Activated CD8-positive, alpha-beta T cell treated with anti-CD3 and anti-CD28 coated beads for 36 hours (primary cell): ENCODE data around the gene SND1. TPM values are rescaled to one million over a fixed set of nuclear protein-coding genes. Genes with fewer than 3 reads are reported as not detected.

Experiments
- ATAC-seq: fragments of 200-7000 bp; cut with Tn5 transposase; one replicate; pipeline ENCODE4 v1.10.0; 2021; ENCODE audit warnings: mild to moderate bottlenecking, moderate library complexity
- CTCF ChIA-PET: fragments of 350-600 bp; sonication (Branson Sonifier 250); formaldehyde crosslinking; loops from one replicate; lab custom pipeline; 2021; ENCODE audit warnings: antibody characterized with exemption; lab: Charles Lee
- POLR2A ChIA-PET: fragments of 350-600 bp; sonication (Branson Sonifier 250); formaldehyde crosslinking; loops from one replicate; lab custom pipeline; 2021; ENCODE audit warnings: antibody characterized with exemption; lab: Charles Lee
- DNase-seq: peaks from one replicate; pipeline ENCODE4 v3.0.0-alpha.2; 2020
- H3K27ac Mint-ChIP-seq: one replicate; pipeline ENCODE4 v1.8.0; 2021; ENCODE audit warnings: mild to moderate bottlenecking, mixed read lengths
- H3K27me3 Mint-ChIP-seq: one replicate; pipeline ENCODE4 v1.8.0; 2021; ENCODE audit warnings: mixed read lengths
- H3K36me3 Mint-ChIP-seq: one replicate; pipeline ENCODE4 v1.8.0; 2021; ENCODE audit warnings: low read depth, mixed read lengths
- H3K4me1 Mint-ChIP-seq: one replicate; pipeline ENCODE4 v1.8.0; 2021; ENCODE audit warnings: low read depth, mixed read lengths
- H3K4me3 Mint-ChIP-seq: one replicate; pipeline ENCODE4 v1.8.0; 2021; ENCODE audit warnings: mild to moderate bottlenecking, moderate library complexity, mixed read lengths
- H3K9me3 Mint-ChIP-seq: one replicate; pipeline ENCODE4 v1.8.0; 2021; ENCODE audit warnings: mixed read lengths
- intact Hi-C: fragments of 100-400 bp; cut with micrococcal nuclease; formaldehyde crosslinking; loops from one replicate; pipeline ENCODE4 v1.10.0; 2022
- total RNA-seq, 2 experiments: library from RNA; stranded (reverse); gene quantifications; one replicate each; pipeline ENCODE4 v1.2.3, GENCODE V29; 2021
- TF ChIP-seq, protein P1 (sequence below): fragments of 200-600 bp; IDR thresholded peaks from one replicate; pipeline ENCODE4 v1.8.0; 2022; ENCODE audit warnings: antibody characterized with exemption, mild to moderate bottlenecking

Gene SND1
- total RNA-seq, 2 experiments from 2014 or later: 206 to 208 TPM

DNA sequence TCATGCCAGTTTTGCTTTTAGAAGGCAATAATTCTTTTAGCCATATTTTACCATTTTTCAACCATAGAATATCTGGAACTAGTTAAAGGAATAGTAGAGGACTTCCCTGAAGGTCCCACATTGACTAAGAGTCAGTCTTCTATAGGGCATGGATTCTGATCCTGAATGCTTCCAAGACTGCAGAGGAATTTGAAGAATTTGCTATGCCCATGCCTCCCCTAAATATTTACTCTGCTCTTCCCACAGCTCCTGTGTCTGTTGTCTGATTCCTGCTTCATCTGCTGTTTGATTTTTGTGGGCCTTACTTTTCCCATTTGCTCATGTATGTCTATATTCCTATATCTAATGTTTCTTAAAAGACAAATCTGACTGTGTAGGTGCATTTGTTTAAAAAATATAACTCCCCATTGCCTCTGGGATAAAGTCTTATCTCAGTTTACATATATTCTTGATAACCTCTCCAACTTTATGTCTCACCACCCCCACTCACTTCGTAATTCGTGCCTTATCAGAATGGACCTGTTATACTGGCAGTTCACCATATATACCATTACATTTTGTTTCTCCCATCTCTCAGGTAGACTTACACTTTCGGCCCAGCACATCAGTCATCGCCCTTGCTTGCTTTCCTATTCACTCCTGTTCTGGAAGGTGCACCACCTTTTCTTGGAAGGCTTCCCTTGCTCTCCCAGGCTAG lies 345.4 kb downstream of the SND1 start:
- ATAC-seq: no peak
- ChIA-PET CTCF (no interaction called here), POLR2A (interaction anchor here (0.7 kb wide), 1 partner anchor 11 kb away, joined by 3 read pairs; no protein-coding TSS in a partner anchor)
- Mint-ChIP-seq H3K36me3 (peaks cover 22% of the 10 kb centered on the region), H3K4me3 (no peak overlapping the region), H3K4me1 (no peaks in the 10 kb centered on the region), H3K27ac (no peak overlapping the region), H3K9me3 (no peaks in the 10 kb centered on the region), H3K27me3 (no peaks in the 10 kb centered on the region)
- DNase-seq: no peak
- TF ChIP-seq, protein P1, sequence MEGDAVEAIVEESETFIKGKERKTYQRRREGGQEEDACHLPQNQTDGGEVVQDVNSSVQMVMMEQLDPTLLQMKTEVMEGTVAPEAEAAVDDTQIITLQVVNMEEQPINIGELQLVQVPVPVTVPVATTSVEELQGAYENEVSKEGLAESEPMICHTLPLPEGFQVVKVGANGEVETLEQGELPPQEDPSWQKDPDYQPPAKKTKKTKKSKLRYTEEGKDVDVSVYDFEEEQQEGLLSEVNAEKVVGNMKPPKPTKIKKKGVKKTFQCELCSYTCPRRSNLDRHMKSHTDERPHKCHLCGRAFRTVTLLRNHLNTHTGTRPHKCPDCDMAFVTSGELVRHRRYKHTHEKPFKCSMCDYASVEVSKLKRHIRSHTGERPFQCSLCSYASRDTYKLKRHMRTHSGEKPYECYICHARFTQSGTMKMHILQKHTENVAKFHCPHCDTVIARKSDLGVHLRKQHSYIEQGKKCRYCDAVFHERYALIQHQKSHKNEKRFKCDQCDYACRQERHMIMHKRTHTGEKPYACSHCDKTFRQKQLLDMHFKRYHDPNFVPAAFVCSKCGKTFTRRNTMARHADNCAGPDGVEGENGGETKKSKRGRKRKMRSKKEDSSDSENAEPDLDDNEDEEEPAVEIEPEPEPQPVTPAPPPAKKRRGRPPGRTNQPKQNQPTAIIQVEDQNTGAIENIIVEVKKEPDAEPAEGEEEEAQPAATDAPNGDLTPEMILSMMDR: no peak
- intact Hi-C loops: no loop called here

DNA sequence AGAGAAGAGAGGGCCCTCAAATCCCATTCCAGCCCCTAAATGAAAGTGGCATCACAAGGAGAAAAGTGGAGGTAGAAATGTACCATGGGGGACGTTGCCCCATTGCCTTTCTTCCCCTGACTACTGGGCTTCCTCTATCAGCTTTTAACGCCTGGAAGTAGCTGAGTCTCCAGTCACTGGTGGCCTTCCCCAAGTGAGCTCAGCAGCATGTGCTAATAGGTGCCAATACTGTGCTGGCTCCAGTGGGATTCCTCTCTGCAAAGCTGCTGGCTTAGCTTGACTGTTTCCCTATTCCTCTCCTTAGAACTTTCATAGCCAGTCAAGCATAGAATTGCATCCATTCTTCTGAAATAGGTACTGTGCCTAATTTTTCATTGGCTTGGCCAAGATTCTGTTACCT lies 346.7 kb downstream of the SND1 start:
- intact Hi-C loops: no loop called here
- Mint-ChIP-seq H3K4me3 (no peak overlapping the region), H3K4me1 (peaks cover 8% of the 10 kb centered on the region), H3K27me3 (no peaks in the 10 kb centered on the region), H3K27ac (no peak overlapping the region), H3K9me3 (no peaks in the 10 kb centered on the region), H3K36me3 (peaks cover 15% of the 10 kb centered on the region)
- DNase-seq: no peak
- ChIA-PET CTCF (no interaction called here), POLR2A (no interaction called here)
- TF ChIP-seq, protein P1: no peak
- no peak for ATAC-seq

DNA sequence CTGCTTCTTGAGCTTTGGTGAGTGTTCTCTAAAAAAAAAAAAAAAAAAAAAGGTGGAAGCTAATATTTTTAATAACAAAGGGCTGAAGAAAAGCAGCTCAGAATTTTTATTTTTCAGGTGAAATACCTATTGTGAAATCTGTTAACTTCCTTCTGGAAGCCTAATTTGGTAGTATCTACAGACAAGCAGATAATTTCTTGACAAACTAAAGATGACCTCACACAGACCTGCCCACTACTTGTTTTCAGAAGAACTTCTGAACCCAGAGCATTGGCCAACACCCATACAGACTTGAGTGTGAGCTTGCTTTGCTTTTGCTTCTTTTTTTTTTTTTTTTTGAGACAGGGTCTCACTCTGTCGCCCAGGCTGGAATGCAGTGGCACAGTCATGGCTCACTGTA lies 348.1 kb downstream of the SND1 start:
- H3K4me3 Mint-ChIP-seq: no peak overlapping the region
- peaks cover 13% of the 10 kb centered on the region for H3K4me1 Mint-ChIP-seq
- peaks cover 11% of the 10 kb centered on the region for H3K36me3 Mint-ChIP-seq
- ATAC-seq: no peak
- H3K9me3 Mint-ChIP-seq: no peaks in the 10 kb centered on the region
- no peaks in the 10 kb centered on the region for H3K27me3 Mint-ChIP-seq
- CTCF ChIA-PET: interaction anchor here (0.9 to 1.5 kb wide), 3 partner anchors 12 to 291 kb away, joined by 3 read pairs; no protein-coding TSS in a partner anchor
- DNase-seq: no peak
- TF ChIP-seq, protein P1: no peak
- intact Hi-C loops: no loop called here
- POLR2A ChIA-PET: interaction anchor here (0.8 kb wide), 1 partner anchor 272 kb away, joined by 3 read pairs; no protein-coding TSS in a partner anchor
- no peak overlapping the region for H3K27ac Mint-ChIP-seq

DNA sequence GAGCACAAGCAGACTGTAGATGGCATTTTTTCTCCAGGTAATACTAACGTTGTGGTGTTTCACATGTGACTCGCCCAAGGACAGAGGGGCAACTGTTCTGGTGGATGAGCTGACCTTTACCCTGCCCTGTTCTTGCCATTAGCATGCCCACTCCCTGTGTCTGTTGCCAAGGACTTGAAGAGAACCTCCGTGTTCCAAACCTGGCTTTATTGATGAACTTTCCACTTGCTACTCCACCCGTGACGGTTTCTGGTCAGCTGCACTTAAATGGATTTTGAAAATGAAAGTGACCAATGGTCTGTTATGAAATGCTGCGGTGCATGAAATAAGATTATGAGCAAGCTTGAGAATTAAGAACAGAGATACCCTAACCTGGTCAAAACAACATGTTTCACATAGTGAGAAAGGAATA lies 348.9 kb downstream of the SND1 start:
- ChIA-PET CTCF (interaction anchor here (1.3 to 1.4 kb wide), 2 partner anchors 11 to 208 kb away, joined by 3 to 4 read pairs; no protein-coding TSS in a partner anchor), POLR2A (interaction anchor here (0.8 kb wide), 1 partner anchor 271 kb away, joined by 3 read pairs; no protein-coding TSS in a partner anchor)
- intact Hi-C loops: no loop called here
- Mint-ChIP-seq H3K4me1 (peaks cover 13% of the 10 kb centered on the region), H3K36me3 (peaks cover 11% of the 10 kb centered on the region), H3K27ac (no peak overlapping the region), H3K27me3 (no peaks in the 10 kb centered on the region), H3K9me3 (no peaks in the 10 kb centered on the region), H3K4me3 (no peak overlapping the region)
- ATAC-seq (no peak), DNase-seq (no peak)
- TF ChIP-seq, protein P1: no peak

DNA sequence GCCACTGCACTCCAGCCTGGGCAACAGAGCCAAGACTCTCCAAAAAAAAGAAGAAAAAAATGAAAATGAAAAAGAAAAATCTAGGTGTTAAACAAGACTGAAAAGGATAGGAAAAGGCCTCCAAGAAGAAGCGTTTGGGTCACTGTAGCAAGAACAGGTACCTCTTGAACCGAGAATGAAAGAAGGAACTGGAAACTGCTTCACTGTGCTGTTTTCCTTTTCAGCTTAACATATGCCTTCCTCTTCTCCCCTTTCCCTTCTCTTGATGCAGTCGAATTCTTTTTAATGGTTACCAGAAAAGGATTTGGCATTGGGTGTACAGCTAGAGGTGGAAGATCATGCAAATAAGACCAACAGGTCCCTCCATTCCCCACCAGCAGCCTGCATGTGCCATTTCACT lies 351.2 kb downstream of the SND1 start:
- ChIA-PET CTCF (no interaction called here), POLR2A (no interaction called here)
- intact Hi-C loops: no loop called here

More for the DNA sequence above, 351.2 kb downstream of the SND1 start:
- Mint-ChIP-seq H3K27me3 (no peaks in the 10 kb centered on the region), H3K4me1 (peaks cover 13% of the 10 kb centered on the region), H3K4me3 (no peak overlapping the region), H3K27ac (no peak overlapping the region), H3K9me3 (no peaks in the 10 kb centered on the region), H3K36me3 (peaks cover 8% of the 10 kb centered on the region)
- ATAC-seq (no peak), DNase-seq (no peak)
- TF ChIP-seq, protein P1: no peak
